Measurements from ENCODE around the gene SNPH. TPM values are rescaled to one million over a fixed set of nuclear protein-coding genes. Genes with fewer than 3 reads are reported as not detected.
A peak's percentile ranks its signal among the peaks of the same experiment; 100 is the strongest.

Gene SNPH
- total and polyA plus RNA-seq, 2 donors, result 0.71 to 2.2 TPM

GRCh38 chr20:1317545-1318255, 51.6 kb downstream of the SNPH start:
- no peaks in the 10 kb centered on the region for H3K36me3 ChIP-seq (ENCODE audit: control insufficient read depth in 2 of 2, insufficient read depth in 2 of 2, low read length in 1 of 2)
- H3K4me1 ChIP-seq (ENCODE audit: control insufficient read depth in 2 of 2, insufficient read depth in 2 of 2, low read length in 2 of 2), result peaks cover 0 to 7% of the 10 kb centered on the region in 2 donors
- no peak overlapping the region for H3K4me3 ChIP-seq (ENCODE audit: low read length in 2 of 2)
- WGBS, result 71% methylated on average over 12 of the region's 12 CpGs
- no peak overlapping the region for H3K27ac ChIP-seq (ENCODE audit: low read depth in 1 of 2, low read length in 1 of 2)
- DNase-seq (ENCODE audit: low read depth in 6 of 9, low spot score in 9 of 9), result no peak
- H3K9me3 ChIP-seq (ENCODE audit: control insufficient read depth in 2 of 2, insufficient read depth in 1 of 2, low read length in 1 of 2), result no peaks in the 10 kb centered on the region
- H3K27me3 ChIP-seq (ENCODE audit: control insufficient read depth in 2 of 2, insufficient read depth in 1 of 2, low read length in 1 of 2), result peaks cover 0 to 3% of the 10 kb centered on the region in 2 donors

- no peaks in the 10 kb centered on the region for H3K27me3 ChIP-seq (ENCODE audit: control insufficient read depth in 2 of 2, insufficient read depth in 1 of 2, low read length in 1 of 2)
- H3K4me3 ChIP-seq (ENCODE audit: low read length in 2 of 2), result no peak overlapping the region
- no peaks in the 10 kb centered on the region for H3K36me3 ChIP-seq (ENCODE audit: control insufficient read depth in 2 of 2, insufficient read depth in 2 of 2, low read length in 1 of 2)
- no peaks in the 10 kb centered on the region for H3K9me3 ChIP-seq (ENCODE audit: control insufficient read depth in 2 of 2, insufficient read depth in 1 of 2, low read length in 1 of 2)
- WGBS, result 94% methylated on average over 4 of the region's 4 CpGs
- no peak for DNase-seq (ENCODE audit: low read depth in 6 of 9, low spot score in 9 of 9)
- no peaks in the 10 kb centered on the region for H3K4me1 ChIP-seq (ENCODE audit: control insufficient read depth in 2 of 2, insufficient read depth in 2 of 2, low read length in 2 of 2)
- H3K27ac ChIP-seq (ENCODE audit: low read depth in 1 of 2, low read length in 1 of 2), result no peak overlapping the region
These were observed 53.0 kb downstream of the SNPH start for GRCh38 chr20:1319051-1319450.

- H3K4me3 ChIP-seq (ENCODE audit: low read length in 2 of 2), result no peak overlapping the region
- H3K4me1 ChIP-seq (ENCODE audit: control insufficient read depth in 2 of 2, insufficient read depth in 2 of 2, low read length in 2 of 2), result peaks cover 2% of the 10 kb centered on the region in 2 donors
- no peak for DNase-seq (ENCODE audit: low read depth in 6 of 9, low spot score in 9 of 9)
These were observed 53.4 kb downstream of the SNPH start for GRCh38 chr20:1319462-1319861.

GRCh38 chr20:1320016-1320415, 53.9 kb downstream of the SNPH start:
- H3K4me3 ChIP-seq (ENCODE audit: low read length in 2 of 2), result no peak overlapping the region
- no peaks in the 10 kb centered on the region for H3K36me3 ChIP-seq (ENCODE audit: control insufficient read depth in 2 of 2, insufficient read depth in 2 of 2, low read length in 1 of 2)
- H3K9me3 ChIP-seq (ENCODE audit: control insufficient read depth in 2 of 2, insufficient read depth in 1 of 2, low read length in 1 of 2), result no peaks in the 10 kb centered on the region
- peaks cover 7% of the 10 kb centered on the region in 2 donors for H3K4me1 ChIP-seq (ENCODE audit: control insufficient read depth in 2 of 2, insufficient read depth in 2 of 2, low read length in 2 of 2)
- no peak overlapping the region for H3K27ac ChIP-seq (ENCODE audit: low read depth in 1 of 2, low read length in 1 of 2)
- H3K27me3 ChIP-seq (ENCODE audit: control insufficient read depth in 2 of 2, insufficient read depth in 1 of 2, low read length in 1 of 2), result no peaks in the 10 kb centered on the region
- 97% methylated on average over 6 of the region's 6 CpGs for WGBS
- no peak for DNase-seq (ENCODE audit: low read depth in 6 of 9, low spot score in 9 of 9)

More at GRCh38 chr20:1319462-1319861, 53.4 kb downstream of the SNPH start:
- no peaks in the 10 kb centered on the region for H3K27me3 ChIP-seq (ENCODE audit: control insufficient read depth in 2 of 2, insufficient read depth in 1 of 2, low read length in 1 of 2)
- no peak overlapping the region for H3K27ac ChIP-seq (ENCODE audit: low read depth in 1 of 2, low read length in 1 of 2)
- H3K9me3 ChIP-seq (ENCODE audit: control insufficient read depth in 2 of 2, insufficient read depth in 1 of 2, low read length in 1 of 2), result no peaks in the 10 kb centered on the region
- 93% methylated on average over 4 of the region's 4 CpGs for WGBS
- no peaks in the 10 kb centered on the region for H3K36me3 ChIP-seq (ENCODE audit: control insufficient read depth in 2 of 2, insufficient read depth in 2 of 2, low read length in 1 of 2)

GRCh38 chr20:1320902-1321653, 55.0 kb downstream of the SNPH start:
- H3K4me3 ChIP-seq (ENCODE audit: low read length in 2 of 2), result no peak overlapping the region
- no peaks in the 10 kb centered on the region for H3K9me3 ChIP-seq (ENCODE audit: control insufficient read depth in 2 of 2, insufficient read depth in 1 of 2, low read length in 1 of 2)
- H3K27ac ChIP-seq (ENCODE audit: low read depth in 1 of 2, low read length in 1 of 2), result no peak overlapping the region
- 95% methylated on average over 17 of the region's 17 CpGs for WGBS
- H3K36me3 ChIP-seq (ENCODE audit: control insufficient read depth in 2 of 2, insufficient read depth in 2 of 2, low read length in 1 of 2), result no peaks in the 10 kb centered on the region
- peaks cover 10 to 13% of the 10 kb centered on the region in 2 donors for H3K4me1 ChIP-seq (ENCODE audit: control insufficient read depth in 2 of 2, insufficient read depth in 2 of 2, low read length in 2 of 2)
- DNase-seq (ENCODE audit: low read depth in 6 of 9, low spot score in 9 of 9), result no peak
- no peaks in the 10 kb centered on the region for H3K27me3 ChIP-seq (ENCODE audit: control insufficient read depth in 2 of 2, insufficient read depth in 1 of 2, low read length in 1 of 2)

- Histone ChIP-seq H3K4me1 (ENCODE audit: control insufficient read depth in 2 of 2, insufficient read depth in 2 of 2, low read length in 2 of 2) (peaks cover 13 to 18% of the 10 kb centered on the region in 2 donors), H3K36me3 (ENCODE audit: control insufficient read depth in 2 of 2, insufficient read depth in 2 of 2, low read length in 1 of 2) (no peaks in the 10 kb centered on the region), H3K27me3 (ENCODE audit: control insufficient read depth in 2 of 2, insufficient read depth in 1 of 2, low read length in 1 of 2) (no peaks in the 10 kb centered on the region), H3K27ac (ENCODE audit: low read depth in 1 of 2, low read length in 1 of 2) (no peak overlapping the region), H3K4me3 (ENCODE audit: low read length in 2 of 2) (no peak overlapping the region), H3K9me3 (ENCODE audit: control insufficient read depth in 2 of 2, insufficient read depth in 1 of 2, low read length in 1 of 2) (no peaks in the 10 kb centered on the region)
- no peak for DNase-seq (ENCODE audit: low read depth in 6 of 9, low spot score in 9 of 9)
- WGBS, result 89% methylated on average over 4 of the region's 4 CpGs
These were observed 55.5 kb downstream of the SNPH start for GRCh38 chr20:1321654-1321939.

- H3K4me1 ChIP-seq (ENCODE audit: control insufficient read depth in 2 of 2, insufficient read depth in 2 of 2, low read length in 2 of 2), result peaks cover 17 to 26% of the 10 kb centered on the region in 2 donors
- no peak for DNase-seq (ENCODE audit: low read depth in 6 of 9, low spot score in 9 of 9)
These were observed 56.6 kb downstream of the SNPH start for GRCh38 chr20:1322511-1323245.

GRCh38 chr20:1323256-1323655, 57.2 kb downstream of the SNPH start:
- H3K27ac ChIP-seq (ENCODE audit: low read depth in 1 of 2, low read length in 1 of 2), result peak overlapping the region; percentile 36 to 50
- no peak for DNase-seq (ENCODE audit: low read depth in 6 of 9, low spot score in 9 of 9)
- H3K4me3 ChIP-seq (ENCODE audit: low read length in 2 of 2), result no peak overlapping the region
- WGBS, result 92% methylated on average over 6 of the region's 6 CpGs
- H3K27me3 ChIP-seq (ENCODE audit: control insufficient read depth in 2 of 2, insufficient read depth in 1 of 2, low read length in 1 of 2), result no peaks in the 10 kb centered on the region
- H3K9me3 ChIP-seq (ENCODE audit: control insufficient read depth in 2 of 2, insufficient read depth in 1 of 2, low read length in 1 of 2), result no peaks in the 10 kb centered on the region
- H3K4me1 ChIP-seq (ENCODE audit: control insufficient read depth in 2 of 2, insufficient read depth in 2 of 2, low read length in 2 of 2), result peaks cover 20 to 31% of the 10 kb centered on the region in 2 donors
- H3K36me3 ChIP-seq (ENCODE audit: control insufficient read depth in 2 of 2, insufficient read depth in 2 of 2, low read length in 1 of 2), result no peaks in the 10 kb centered on the region

More at GRCh38 chr20:1322511-1323245, 56.6 kb downstream of the SNPH start:
- H3K27me3 ChIP-seq (ENCODE audit: control insufficient read depth in 2 of 2, insufficient read depth in 1 of 2, low read length in 1 of 2), result no peaks in the 10 kb centered on the region
- H3K27ac ChIP-seq (ENCODE audit: low read depth in 1 of 2, low read length in 1 of 2), result peak overlapping the region; percentile 36 to 50
- no peak overlapping the region for H3K4me3 ChIP-seq (ENCODE audit: low read length in 2 of 2)
- H3K36me3 ChIP-seq (ENCODE audit: control insufficient read depth in 2 of 2, insufficient read depth in 2 of 2, low read length in 1 of 2), result no peaks in the 10 kb centered on the region
- no peaks in the 10 kb centered on the region for H3K9me3 ChIP-seq (ENCODE audit: control insufficient read depth in 2 of 2, insufficient read depth in 1 of 2, low read length in 1 of 2)
- WGBS, result 91% methylated on average over 11 of the region's 11 CpGs
